Psoas muscle (tissue), 8 donors: ENCODE results near the gene ZBTB18. TPM values are rescaled to one million over a fixed set of nuclear protein-coding genes. Genes with fewer than 3 reads are reported as not detected.
"Not testable (repeated sequence)": the region's sequence is repeated elsewhere in the genome, so short reads cannot be mapped to it uniquely, and the experiment has no call there.

Experiments used
- ATAC-seq, 4 donors: fragments of 200-7000 bp; cut with Tn5 transposase; one replicate each; pipeline ENCODE4 v1.9.1; 2020; ENCODE audit warnings: moderate library complexity in 3 of 4, mild to moderate bottlenecking in 2 of 4
- DNase-seq, 2 donors: peaks; one replicate each; pipeline ENCODE4 v3.0.0-alpha.2; 2020
- H3K27ac ChIP-seq: fragments of 200-600 bp; one replicate; pipeline ENCODE4 v1.8.0; 2022
- H3K27me3 ChIP-seq, 3 donors: fragments of 200-600 bp in 1 of 3; one replicate each; pipeline versions ENCODE4 v1.6.1 to v1.8.0; 2013 to 2022; ENCODE audit warnings: low read length in 2 of 3, mild to moderate bottlenecking in 2 of 3, moderate library complexity in 1 of 3; ENCODE audit not compliant: insufficient read depth in 3 of 3
- H3K36me3 ChIP-seq, 2 donors: fragments of 200-600 bp in 1 of 2; one replicate each; pipeline versions ENCODE4 v1.6.1 to v1.8.0; 2013 to 2022; ENCODE audit warnings: low read depth in 1 of 2, mild to moderate bottlenecking in 1 of 2, moderate library complexity in 1 of 2; ENCODE audit not compliant: insufficient read depth in 1 of 2
- H3K4me1 ChIP-seq: fragments of 200-600 bp; one replicate; pipeline ENCODE4 v1.8.0; 2022
- H3K4me3 ChIP-seq: fragments of 200-600 bp; one replicate; pipeline ENCODE4 v1.8.0; 2022; ENCODE audit warnings: mild to moderate bottlenecking
- H3K9me3 ChIP-seq: fragments of 200-600 bp; one replicate; pipeline ENCODE4 v1.8.0; 2022
- CTCF ChIP-seq: fragments of 200-600 bp; IDR thresholded peaks from one replicate; pipeline ENCODE4 v1.8.0; 2022; ENCODE audit warnings: antibody characterized with exemption
- WGBS, 3 donors: extraction: QIAGEN DNeasy Blood & Tissue Kit; methylation state at CpG; one replicate each; pipeline versions ENCODE4 v1.1.6 to v1.1.7; 2013; 5-methylcytosine and 5-hydroxymethylcytosine counted together
- intact Hi-C, 2 donors: fragments of 100-400 bp; cut with DNase I; formaldehyde crosslinking; loops; one replicate each; pipeline versions ENCODE4 v1.11.0 to v1.14.2; 2022
- polyA plus RNA-seq, 3 donors: library from polyadenylated mRNA; stranded (reverse); fragments of 200-250 nt; gene quantifications; one replicate each; pipeline ENCODE4 v1.2.3, GENCODE V29; 2013
- total RNA-seq, 4 donors: library from RNA; stranded (reverse); fragmentation: NEBNext Ultra II Directional in 2 of 4; extraction: Animal tissue kit (Norgen Biotek cat#: 25700) in 2 of 4; gene quantifications; one replicate each; pipeline versions ENCODE4 v1.2.1 to v1.2.4, GENCODE V29; 2021 to 2023
- donor health status: healthy with polysubstance abuse.
- donor health status: DM: no; HTN: no; CAD: no; lungs with moderate emphysema.
- donor health status: Bipolar disorder and iron deficiency.
- donor health status: healthy.
- donor health status: DM: yes; HTN: yes; CAD: no.
- donor health status: DM: no; HTN: no; CAD: no.
- donor health status: DM: no; HTN: no; CAD: no.
- donor health status: DM: yes; HTN: yes; CAD: no.

The ZBTB18 gene
- total and polyA plus RNA-seq, 7 donors: 18.8 to 85.0 (median 53.8) TPM

- H3K4me3 ChIP-seq: no peak overlapping the region
- intact Hi-C loops: loop anchor here in 1 of 2 donors (10.0 kb wide), 1 partner anchor 263 kb away; no protein-coding TSS in a partner anchor
- H3K4me1 ChIP-seq: no peaks in the 10 kb centered on the region
- no peaks in the 10 kb centered on the region for H3K9me3 ChIP-seq
- no peaks in the 10 kb centered on the region for H3K36me3 ChIP-seq
- DNase-seq (no peak), ATAC-seq (no peak)
- 28 to 37% (median 30%) methylated on average over 8 of the region's 8 CpGs for WGBS, 3 donors
- TF ChIP-seq CTCF: no peak
- peaks cover 0 to 10% (median 0%) of the 10 kb centered on the region in 3 donors for H3K27me3 ChIP-seq
- H3K27ac ChIP-seq: no peak overlapping the region
Observed at GRCh38 chr1:244012202-244012601, 38.9 kb upstream of the ZBTB18 start.

DNA sequence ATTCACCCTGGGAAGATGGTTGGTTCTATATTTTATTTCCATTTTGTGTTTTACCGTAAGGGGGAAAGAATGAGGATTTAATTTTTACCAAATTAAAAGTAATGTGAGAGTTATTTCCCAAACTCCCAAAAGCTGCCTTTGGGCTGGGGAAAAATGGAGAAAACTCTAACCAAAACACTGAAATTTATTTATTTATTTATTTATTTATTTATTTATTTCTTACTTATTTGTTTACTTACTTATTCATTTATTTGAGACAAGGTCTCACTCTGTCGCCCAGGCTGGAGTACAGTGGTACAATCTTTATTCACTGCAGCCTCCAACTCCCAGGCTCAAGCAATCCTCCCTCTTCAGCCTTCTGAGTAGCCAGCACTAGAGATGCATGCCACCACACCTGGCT, 38.0 kb upstream of the ZBTB18 start:
- Histone ChIP-seq H3K36me3 (no peaks in the 10 kb centered on the region), H3K27me3 (peaks cover 0 to 10% (median 0%) of the 10 kb centered on the region in 3 donors), H3K4me3 (no peak overlapping the region), H3K9me3 (no peaks in the 10 kb centered on the region), H3K27ac (no peak overlapping the region), H3K4me1 (no peaks in the 10 kb centered on the region)
- TF ChIP-seq CTCF: no peak
- DNase-seq (no peak), ATAC-seq (no peak)
- 95 to 99% (median 98%) methylated on average over 2 of the region's 2 CpGs for WGBS, 3 donors
- intact Hi-C loops: loop anchor here in 1 of 2 donors (10.0 kb wide), 1 partner anchor 262 kb away; no protein-coding TSS in a partner anchor

- WGBS, 3 donors: 31 to 54% (median 50%) methylated on average over 3 of the region's 3 CpGs
- not testable (repeated sequence) for H3K4me1 ChIP-seq, H3K4me3 ChIP-seq, H3K27ac ChIP-seq, DNase-seq, H3K9me3 ChIP-seq, H3K36me3 ChIP-seq
- TF ChIP-seq CTCF: peak; percentile 19
- peak in 2 of 4 donors; percentile 57 to 67 for ATAC-seq
- H3K27me3 ChIP-seq: peaks cover 0 to 10% (median 0%) of the 10 kb centered on the region in 3 donors
- intact Hi-C loops: loop anchor here (2.0 to 10.0 kb wide), 2 partner anchors 258 to 260 kb away; no protein-coding TSS in a partner anchor
Observed at GRCh38 chr1:244014862-244015261, 36.2 kb upstream of the ZBTB18 start.

GRCh38 chr1:244019982-244020485, 31.0 kb upstream of the ZBTB18 start:
- WGBS, 3 donors: 58 to 87% (median 76%) methylated on average over 4 of the region's 4 CpGs
- no peak for TF ChIP-seq CTCF
- H3K4me3 ChIP-seq: no peak overlapping the region
- H3K27ac ChIP-seq: no peak overlapping the region
- ATAC-seq: no peak
- no peaks in the 10 kb centered on the region for H3K27me3 ChIP-seq
- H3K4me1 ChIP-seq: no peaks in the 10 kb centered on the region
- H3K9me3 ChIP-seq: no peaks in the 10 kb centered on the region
- DNase-seq: no peak
- no peaks in the 10 kb centered on the region for H3K36me3 ChIP-seq
- intact Hi-C loops: loop anchor here in 1 of 2 donors (10.0 kb wide), 1 partner anchor 255 kb away; no protein-coding TSS in a partner anchor

DNA sequence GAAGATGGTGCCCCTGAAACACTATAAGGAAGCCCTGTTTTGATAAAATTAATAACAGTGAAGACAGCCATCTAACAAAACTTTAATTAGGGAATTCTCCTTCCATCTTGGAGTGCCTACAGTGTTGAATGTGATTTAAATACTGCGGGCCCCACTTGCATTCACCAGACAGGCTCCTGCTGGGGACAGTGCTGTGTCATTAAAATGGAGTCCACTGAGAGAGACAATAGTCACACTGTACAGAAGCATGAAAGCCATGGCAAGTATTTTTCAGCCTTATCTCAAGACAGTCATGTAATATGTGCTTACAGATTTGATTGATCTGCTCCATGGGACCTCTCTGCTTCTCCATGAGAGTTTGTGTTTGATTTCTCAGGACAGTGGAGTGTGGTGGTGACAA, 29.7 kb upstream of the ZBTB18 start:
- H3K36me3 ChIP-seq: no peaks in the 10 kb centered on the region
- no peaks in the 10 kb centered on the region for H3K9me3 ChIP-seq
- DNase-seq (no peak), ATAC-seq (no peak)
- H3K27me3 ChIP-seq: no peaks in the 10 kb centered on the region
- WGBS, 3 donors: 91 to 93% (median 92%) methylated on average over 1 of the region's 1 CpG
- H3K4me3 ChIP-seq: no peak overlapping the region
- TF ChIP-seq CTCF: no peak
- intact Hi-C loops: no loop called here
- H3K4me1 ChIP-seq: no peaks in the 10 kb centered on the region
- H3K27ac ChIP-seq: no peak overlapping the region
